ENCODE data around the gene RAPGEF1. TPM values are rescaled to one million over a fixed set of nuclear protein-coding genes. Genes with fewer than 3 reads are reported as not detected.

The RAPGEF1 gene
- total and polyA plus RNA-seq, 9 of the 15 experiments (the other 6 are each of a cell fraction or from before 2014, with no cell fraction given), result 0.06 to 44.1 (median 19.9) TPM

DNA sequence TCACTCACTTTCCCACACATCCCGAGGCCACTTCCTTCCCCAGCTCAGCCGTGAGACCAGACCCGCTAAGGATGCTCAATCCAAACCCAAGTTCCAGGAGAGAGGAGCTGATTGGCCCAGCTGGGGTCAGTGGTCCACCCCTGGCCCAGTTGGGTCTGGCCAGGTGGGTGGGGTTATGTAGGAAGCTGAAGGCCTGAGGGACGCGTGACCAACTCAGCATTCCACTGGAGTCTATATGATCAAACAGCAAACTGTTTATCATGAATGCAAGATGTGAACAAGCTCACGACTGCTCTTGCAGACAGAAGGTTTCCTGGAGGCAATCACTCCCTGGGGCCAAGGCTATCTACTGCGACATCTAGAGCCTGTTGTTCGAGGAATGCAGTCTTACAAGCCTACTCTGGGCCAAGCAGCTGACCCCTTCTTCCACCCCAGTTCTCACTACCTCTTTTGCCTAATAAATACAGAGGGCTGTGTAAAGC lies 4.9 kb upstream of the RAPGEF1 start:
- H2AFZ ChIP-seq (ENCODE audit: low read depth, low read length), result no peak overlapping the region
- CTCF ChIA-PET (ENCODE audit: low intra/inter-chr PET ratio), result interaction anchor here (1.3 kb wide), 1 partner anchor 153 kb away, joined by 5 read pairs; no protein-coding TSS in a partner anchor
- H4K20me1 ChIP-seq (replicated peaks; ENCODE audit: control insufficient read depth, insufficient read depth, low read length), result no peaks in the 10 kb centered on the region
- ATAC-seq (no peak), DNase-seq (ENCODE audit: extremely low read depth in 1 of 4, low spot score in 3 of 4) (no peak), FAIRE-seq (no peak)
- no TSS peak for BruUV-seq (replicated peaks)
- no peak overlapping the region for H3K9ac ChIP-seq (ENCODE audit: insufficient read depth in 1 of 2, low read depth in 2 of 2, low read length in 2 of 2)
- WGBS (ENCODE audit: insufficient coverage, low coverage, missing lambda C conversion rate), result 32% methylated on average over 7 of the region's 8 CpGs
- H3K27ac ChIP-seq (ENCODE audit: extremely low read depth, low read depth, low read length), result no peak overlapping the region
- H3K9me1 ChIP-seq (ENCODE audit: control insufficient read depth, insufficient read depth, low read length), result no peaks in the 10 kb centered on the region
- no peak overlapping the region for H3K4me2 ChIP-seq (ENCODE audit: insufficient read depth, low read length)
- no peak overlapping the region for H3K4me3 ChIP-seq
- TF ChIP-seq, protein P1, sequence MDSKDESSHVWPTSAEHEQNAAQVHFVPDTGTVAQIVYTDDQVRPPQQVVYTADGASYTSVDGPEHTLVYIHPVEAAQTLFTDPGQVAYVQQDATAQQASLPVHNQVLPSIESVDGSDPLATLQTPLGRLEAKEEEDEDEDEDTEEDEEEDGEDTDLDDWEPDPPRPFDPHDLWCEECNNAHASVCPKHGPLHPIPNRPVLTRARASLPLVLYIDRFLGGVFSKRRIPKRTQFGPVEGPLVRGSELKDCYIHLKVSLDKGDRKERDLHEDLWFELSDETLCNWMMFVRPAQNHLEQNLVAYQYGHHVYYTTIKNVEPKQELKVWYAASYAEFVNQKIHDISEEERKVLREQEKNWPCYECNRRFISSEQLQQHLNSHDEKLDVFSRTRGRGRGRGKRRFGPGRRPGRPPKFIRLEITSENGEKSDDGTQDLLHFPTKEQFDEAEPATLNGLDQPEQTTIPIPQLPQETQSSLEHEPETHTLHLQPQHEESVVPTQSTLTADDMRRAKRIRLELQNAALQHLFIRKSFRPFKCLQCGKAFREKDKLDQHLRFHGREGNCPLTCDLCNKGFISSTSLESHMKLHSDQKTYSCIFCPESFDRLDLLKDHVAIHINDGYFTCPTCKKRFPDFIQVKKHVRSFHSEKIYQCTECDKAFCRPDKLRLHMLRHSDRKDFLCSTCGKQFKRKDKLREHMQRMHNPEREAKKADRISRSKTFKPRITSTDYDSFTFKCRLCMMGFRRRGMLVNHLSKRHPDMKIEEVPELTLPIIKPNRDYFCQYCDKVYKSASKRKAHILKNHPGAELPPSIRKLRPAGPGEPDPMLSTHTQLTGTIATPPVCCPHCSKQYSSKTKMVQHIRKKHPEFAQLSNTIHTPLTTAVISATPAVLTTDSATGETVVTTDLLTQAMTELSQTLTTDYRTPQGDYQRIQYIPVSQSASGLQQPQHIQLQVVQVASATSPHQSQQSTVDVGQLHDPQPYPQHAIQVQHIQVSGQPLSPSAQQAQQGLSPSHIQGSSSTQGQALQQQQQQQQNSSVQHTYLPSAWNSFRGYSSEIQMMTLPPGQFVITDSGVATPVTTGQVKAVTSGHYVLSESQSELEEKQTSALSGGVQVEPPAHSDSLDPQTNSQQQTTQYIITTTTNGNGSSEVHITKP (IDR thresholded peaks at IDR 0.05; ENCODE audit: partially characterized antibody), result peak; percentile 86
- TF ChIP-seq FOXM1 (IDR thresholded peaks at IDR 0.05; ENCODE audit: low read depth) (no peak), FOXM1 (CRISPR knock-in tag; IDR thresholded peaks at IDR 0.05; ENCODE audit: low read depth) (no peak), ZNF766 (CRISPR knock-in tag; conservative IDR thresholded peaks at IDR 0.05) (0 out of 2 replicates have a peak, but pooled peaks have one; percentile 36)
- in situ Hi-C loops (cut with MboI), result loop anchor here (5.0 to 10.0 kb wide), 3 partner anchors 152 to 387 kb away; no protein-coding TSS in a partner anchor
- intact Hi-C loops (cut with micrococcal nuclease), result loop anchor here (10.0 kb wide), 1 partner anchor 240 kb away; the partner anchor contains the start of gene POMT1
- POLR2A ChIA-PET, result interaction anchor here (0.5 to 1.4 kb wide), 10 partner anchors 9 to 505 kb away, joined by 3 to 10 read pairs (median 3); no protein-coding TSS in a partner anchor
- H3K79me2 ChIP-seq (ENCODE audit: control insufficient read depth, insufficient read depth, low read length), result no peaks in the 10 kb centered on the region
- no peaks in the 10 kb centered on the region for H3K9me3 ChIP-seq (replicated peaks; ENCODE audit: control insufficient read depth, insufficient read depth, low read depth, low read length)
- peaks cover 3 to 12% of the 10 kb centered on the region in 2 experiments; a peak in 3 of 5 replicates for H3K4me1 ChIP-seq (replicated peaks in 1 of 2; ENCODE audit: control insufficient read depth in 2 of 2, insufficient read depth in 2 of 2, low read length in 2 of 2)
- H3K27me3 ChIP-seq (ENCODE audit: control insufficient read depth in 2 of 2, insufficient read depth in 2 of 2, low read length in 2 of 2), result peaks cover 0 to 6% of the 10 kb centered on the region in 2 experiments; a peak in 1 of 5 replicates
- no peaks in the 10 kb centered on the region for H3K36me3 ChIP-seq (ENCODE audit: control insufficient read depth, insufficient read depth, low read length)
